ENCODE measurements around the gene CCDC127.
"Not testable (repeated sequence)": the region's sequence is repeated elsewhere in the genome, so short reads cannot be mapped to it uniquely, and the experiment has no call there.

The CCDC127 gene

GRCh38 chr5:217494-218456 is at the start of gene CCDC127, which contains the start of gene SDHA:
TSS of gene CCDC127 (minus strand) at chr5:218153. CDS start at chr5:216849, 1,304 bp downstream.
TSS of gene SDHA (plus strand) at chr5:218320. CDS start at chr5:218356, 36 bp downstream.
- peak; percentile 92 for DNase-seq

DNA sequence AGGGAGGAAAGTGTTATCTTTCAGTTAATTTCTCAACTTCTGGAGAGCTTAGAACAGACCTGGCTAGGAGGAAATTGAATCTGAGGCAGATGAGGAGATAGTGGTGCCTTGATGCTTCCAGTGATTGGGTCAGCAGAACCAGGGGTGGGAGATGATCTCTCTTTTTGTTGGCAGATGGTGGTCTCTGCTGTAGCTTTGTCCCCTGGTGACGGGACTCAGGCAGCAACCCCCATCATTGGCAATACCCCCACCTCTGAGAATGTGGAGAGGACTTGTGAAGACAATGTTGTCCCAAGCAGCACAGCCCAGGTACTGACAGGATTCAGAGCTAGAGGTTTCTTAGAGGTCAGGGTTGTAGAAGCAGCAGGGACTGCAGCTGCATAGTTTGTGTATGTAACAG is 49.8 kb upstream of the CCDC127 start:
- DNase-seq, result no peak

DNA sequence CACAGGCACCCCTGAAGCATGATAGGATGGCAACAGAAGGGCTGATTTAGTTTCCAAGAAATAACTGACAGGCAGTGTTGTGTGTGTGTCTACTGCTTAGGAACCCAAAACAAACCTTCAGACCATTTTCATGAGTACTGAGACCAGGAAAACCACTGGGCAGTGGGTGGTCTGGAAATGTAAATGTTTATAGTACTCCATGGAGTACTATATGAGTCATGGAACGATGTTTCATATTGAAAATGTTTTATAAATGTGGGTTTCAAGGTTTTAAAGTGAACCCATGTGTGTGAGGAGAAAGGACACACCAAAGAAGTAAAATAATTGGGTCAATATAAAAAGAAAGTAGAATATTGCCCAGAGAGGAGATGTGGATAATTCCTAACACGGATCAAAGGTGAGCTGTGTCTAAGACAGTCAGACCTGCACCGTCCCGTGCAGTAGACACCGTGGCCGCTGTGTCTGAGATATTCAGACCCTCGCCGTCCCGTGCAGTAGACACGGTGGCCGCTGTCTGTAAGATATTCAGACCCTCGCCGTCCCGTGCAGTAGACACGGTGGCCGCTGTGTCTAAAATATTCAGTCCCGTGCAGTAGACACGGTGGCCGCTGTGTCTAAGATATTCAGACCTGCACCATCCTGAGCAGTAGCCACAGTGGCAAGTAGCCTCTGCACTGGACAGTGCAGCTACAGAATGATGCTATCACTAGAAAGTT is 48.5 kb upstream of the CCDC127 start:
- not testable (repeated sequence) for DNase-seq

DNA sequence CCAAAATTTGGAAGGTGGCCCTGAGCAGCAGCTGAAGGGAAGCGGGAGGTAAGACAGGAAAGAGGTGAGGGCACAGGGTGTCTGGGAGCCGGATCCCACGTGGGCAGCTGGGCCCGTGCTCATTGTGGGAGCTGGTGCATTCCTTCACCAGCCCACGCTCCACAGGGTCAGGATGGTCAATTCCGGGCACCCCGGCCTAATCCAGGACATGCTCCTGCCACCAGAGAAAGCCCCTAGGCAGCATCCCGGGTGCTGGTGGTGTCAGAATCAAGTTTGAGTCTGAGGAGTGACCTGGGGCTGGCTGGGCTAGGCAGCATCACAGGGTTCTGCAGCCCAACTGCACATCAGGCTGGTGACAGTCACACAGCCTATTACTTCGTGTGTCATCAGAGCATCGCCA is 46.4 kb upstream of the CCDC127 start:
- no peak for DNase-seq

GRCh38 chr5:263275-263974 is 45.5 kb upstream of the CCDC127 start:
- DNase-seq, result not testable (repeated sequence)

DNA sequence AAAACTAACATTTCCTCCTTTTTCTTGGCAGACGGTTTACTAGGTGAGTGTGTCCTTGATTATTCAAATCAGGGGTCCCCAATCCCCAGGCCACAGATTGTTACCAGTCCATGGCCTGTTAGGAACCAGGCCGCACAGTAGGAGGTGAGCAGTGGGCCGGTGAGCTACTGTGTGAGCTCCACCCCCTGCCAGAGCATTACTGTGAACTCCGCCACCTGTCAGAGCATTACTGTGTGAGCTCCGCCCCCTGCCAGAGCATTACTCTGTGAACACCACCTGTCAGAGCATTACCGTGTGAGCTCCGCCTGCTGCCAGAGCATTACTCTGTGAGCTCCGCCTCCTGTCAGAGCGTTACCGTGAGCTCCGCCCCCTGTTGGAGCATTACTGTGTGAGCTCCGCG is 39.2 kb upstream of the CCDC127 start:
- DNase-seq, result no peak

- DNase-seq, result not testable (repeated sequence)
Measured at GRCh38 chr5:256347-256746, 38.4 kb upstream of the CCDC127 start.

DNA sequence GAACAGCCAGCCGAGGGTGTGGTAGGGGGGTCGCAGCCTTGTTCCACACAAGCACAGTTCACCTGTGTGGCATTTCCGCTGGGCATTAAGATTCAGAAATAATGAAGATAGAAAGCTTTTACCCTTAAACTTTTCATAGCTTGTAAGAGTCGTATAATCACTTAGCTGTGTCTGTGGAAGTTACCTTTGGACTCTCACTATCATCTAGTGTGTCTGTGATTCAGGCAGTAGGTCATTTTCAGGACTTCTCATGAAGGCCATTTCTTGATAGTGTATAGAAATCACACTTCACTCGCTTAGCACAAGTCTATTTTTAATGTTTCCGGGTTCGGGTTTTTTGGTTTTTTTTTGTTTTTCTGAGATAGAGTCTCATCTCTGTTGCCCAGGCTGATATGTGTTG is 37.2 kb upstream of the CCDC127 start:
- DNase-seq, result not testable (repeated sequence)

GRCh38 chr5:254322-254721 is 36.4 kb upstream of the CCDC127 start:
- DNase-seq, result not testable (repeated sequence)

DNA sequence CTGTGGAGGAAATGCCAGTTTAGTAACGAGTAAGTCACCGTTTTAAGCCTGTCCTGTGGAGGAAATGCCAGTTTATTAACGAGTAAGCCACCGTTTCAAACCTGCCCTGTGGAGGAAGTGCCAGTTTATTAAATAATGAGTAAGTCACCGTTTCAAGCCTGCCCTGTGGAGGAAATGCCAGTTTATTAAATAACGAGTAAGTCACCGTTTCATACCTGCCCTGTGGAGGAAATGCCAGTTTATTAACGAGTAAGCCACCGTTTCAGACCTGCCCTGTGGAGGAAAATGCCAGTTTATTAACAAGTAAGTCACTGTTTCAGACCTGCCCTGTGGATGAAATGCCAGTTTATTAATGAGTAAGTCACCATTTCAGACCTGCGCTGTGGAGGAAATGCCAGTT is 34.6 kb upstream of the CCDC127 start:
- DNase-seq, result no peak

- not testable (repeated sequence) for DNase-seq
Measured at GRCh38 chr5:251975-252374, 34.0 kb upstream of the CCDC127 start.

GRCh38 chr5:251538-251937 is 33.6 kb upstream of the CCDC127 start:
- not testable (repeated sequence) for DNase-seq

DNA sequence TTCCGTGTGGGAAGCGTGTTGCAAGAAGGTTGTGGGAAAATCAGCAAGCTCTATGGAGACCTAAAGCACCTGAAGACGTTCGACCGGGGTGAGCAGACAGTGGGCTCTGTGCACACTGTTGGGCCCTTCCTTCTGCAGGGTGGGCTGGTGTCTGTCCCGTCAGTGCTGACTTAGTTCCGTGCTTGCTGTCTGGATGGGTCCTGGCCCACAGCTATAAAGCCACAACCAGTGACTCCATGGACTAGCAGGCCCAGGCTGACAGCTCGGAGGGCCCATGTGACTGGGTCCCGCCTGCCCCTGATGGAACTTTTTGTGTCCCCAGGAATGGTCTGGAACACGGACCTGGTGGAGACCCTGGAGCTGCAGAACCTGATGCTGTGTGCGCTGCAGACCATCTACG is 33.1 kb upstream of the CCDC127 start:
- not testable (repeated sequence) for DNase-seq

DNA sequence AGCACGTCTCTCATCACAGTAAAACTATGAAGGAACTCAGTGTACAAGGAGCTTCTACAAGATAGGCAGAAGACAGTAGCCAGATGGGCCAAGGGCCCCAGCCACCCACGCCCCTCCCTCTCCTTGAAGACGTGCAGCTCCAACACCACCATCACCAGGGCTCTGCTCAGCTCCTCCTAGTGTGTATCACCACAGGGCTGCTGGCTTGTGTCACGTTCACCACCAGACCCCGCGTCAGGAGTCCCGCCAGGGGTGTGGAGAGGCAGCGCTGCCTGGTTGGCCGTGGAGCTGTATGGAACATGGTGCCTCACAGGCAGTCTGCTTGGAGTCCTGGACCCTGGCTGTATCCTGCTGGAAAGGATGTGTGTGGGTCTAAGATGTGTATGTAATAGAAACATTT is 32.4 kb upstream of the CCDC127 start:
- DNase-seq, result not testable (repeated sequence)

- DNase-seq, result not testable (repeated sequence)
Measured at GRCh38 chr5:245717-246116, 27.8 kb upstream of the CCDC127 start.

GRCh38 chr5:243683-244367 is 25.9 kb upstream of the CCDC127 start:
- not testable (repeated sequence) for DNase-seq

DNA sequence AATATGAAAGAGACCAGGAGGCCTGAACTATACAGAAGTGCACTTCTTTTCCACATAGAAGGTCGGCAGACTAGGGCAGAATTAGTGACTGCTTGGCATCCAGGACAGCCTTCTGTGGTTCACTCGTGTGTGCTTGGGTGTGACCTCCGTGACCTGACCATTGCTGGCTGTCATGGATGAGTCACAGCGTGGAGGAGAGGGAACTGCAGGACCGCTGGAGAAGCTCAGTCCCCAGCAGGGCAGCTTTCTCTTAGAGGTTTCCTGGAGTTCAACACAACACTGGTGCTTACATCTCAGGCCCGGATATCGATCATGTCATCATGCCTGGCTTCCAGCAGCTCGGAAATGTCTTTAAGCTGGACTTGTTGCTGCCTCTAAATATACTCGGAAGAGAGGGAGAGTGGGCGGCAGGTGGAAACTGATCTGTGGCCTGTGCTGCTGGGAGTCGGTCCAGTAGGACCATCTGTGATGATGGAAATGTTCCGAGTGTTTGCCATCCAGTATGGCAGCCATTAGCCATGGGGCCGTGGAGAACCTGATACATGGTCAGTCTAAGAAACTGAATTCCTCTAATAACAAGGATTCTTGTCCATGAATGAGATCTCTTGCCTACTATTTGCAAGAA is 23.2 kb upstream of the CCDC127 start:
- DNase-seq, result not testable (repeated sequence)

DNA sequence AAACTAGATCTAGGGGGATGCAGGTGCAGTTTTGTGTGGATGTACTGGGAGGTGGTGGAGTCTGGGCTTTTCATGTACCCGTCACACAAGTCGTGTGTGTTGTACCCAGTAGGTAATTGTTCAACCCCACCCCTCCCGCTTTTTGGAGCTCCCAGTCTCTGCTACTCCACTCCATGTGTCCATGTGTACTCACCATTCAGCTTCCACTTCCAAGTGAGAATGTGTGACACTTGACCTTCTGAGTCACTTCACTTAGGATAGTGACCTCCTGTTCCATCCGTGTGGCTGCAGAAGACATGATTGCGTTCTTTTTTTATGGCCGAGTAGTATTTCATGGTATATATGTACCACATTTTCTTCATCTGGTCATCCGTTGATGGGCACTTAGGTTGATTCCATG is 22.6 kb upstream of the CCDC127 start:
- not testable (repeated sequence) for DNase-seq

DNA sequence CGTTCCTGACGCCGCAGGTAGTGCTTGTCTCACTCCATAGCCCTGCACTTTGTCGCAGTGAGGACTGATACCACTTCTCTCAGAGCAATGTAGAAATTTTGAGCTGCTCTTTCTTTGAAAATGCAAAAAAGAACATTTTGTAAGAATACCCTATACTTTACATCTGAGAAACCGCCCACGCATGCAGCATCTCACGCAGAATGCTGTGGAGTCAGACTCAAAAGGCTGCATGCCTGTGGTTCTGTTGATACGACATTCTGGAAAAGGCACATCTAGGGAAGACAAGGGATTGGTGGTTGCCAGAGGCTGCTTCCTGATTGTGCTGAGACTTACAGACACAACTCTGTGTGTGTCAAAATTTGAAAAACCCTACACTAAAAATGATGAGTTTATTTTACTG is 20.0 kb upstream of the CCDC127 start:
- DNase-seq, result not testable (repeated sequence)

DNA sequence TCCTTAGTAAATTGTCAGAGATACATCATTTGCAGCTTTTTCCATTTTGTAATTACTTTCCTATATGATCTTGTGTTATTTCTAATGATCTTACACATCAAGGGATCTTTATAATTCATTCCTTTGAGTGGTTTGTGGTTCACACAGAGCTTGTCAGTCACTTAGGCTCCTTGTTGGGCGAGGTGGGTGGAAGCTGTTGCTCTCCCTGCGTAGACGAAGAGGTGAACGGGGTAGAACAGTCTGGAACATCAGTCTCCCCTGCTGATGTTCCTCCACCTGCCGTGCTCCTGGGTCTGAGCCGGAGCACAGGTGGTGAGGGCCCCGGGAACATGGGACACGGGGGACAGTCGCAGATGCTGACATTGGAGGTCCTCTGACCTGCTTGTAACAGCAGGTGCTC is 17.6 kb upstream of the CCDC127 start:
- DNase-seq, result not testable (repeated sequence)

DNA sequence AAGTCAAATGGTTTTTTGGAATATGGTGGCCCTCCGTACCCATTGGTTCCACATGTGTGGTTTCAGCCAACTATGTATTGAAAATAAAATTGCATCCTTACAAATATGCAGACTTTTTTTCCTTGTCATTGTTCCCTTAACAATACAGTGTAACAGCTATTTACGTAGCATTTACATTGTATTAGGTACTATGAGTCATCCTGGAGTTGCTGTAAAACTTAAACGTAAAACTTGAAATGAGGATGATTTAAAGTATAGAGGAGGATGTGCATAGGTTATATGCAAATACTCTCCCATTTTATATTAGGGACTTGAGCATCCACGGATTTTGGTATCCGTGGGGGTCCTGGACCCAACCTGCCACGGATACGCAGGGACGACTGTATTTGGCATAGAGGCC is 16.5 kb upstream of the CCDC127 start:
- DNase-seq, result no peak

GRCh38 chr5:233426-233825 is 15.5 kb upstream of the CCDC127 start:
- not testable (repeated sequence) for DNase-seq
